ENCODE results near the gene CIZ1.

CIZ1 gene

GRCh38 chr9:128211981-128212281 is 20.6 kb upstream of the CIZ1 start:
- DNase-seq = no peak

- DNase-seq = no peak
Measured at GRCh38 chr9:128211186-128211980, 20.0 kb upstream of the CIZ1 start.

- no peak for DNase-seq
Measured at GRCh38 chr9:128208946-128209669, 17.7 kb upstream of the CIZ1 start.

GRCh38 chr9:128208386-128208785 is 17.0 kb upstream of the CIZ1 start:
- DNase-seq = no peak

- DNase-seq = no peak
Measured at GRCh38 chr9:128206916-128207910, 15.8 kb upstream of the CIZ1 start.

GRCh38 chr9:128206484-128206883 is 15.1 kb upstream of the CIZ1 start:
- no peak for DNase-seq

DNA sequence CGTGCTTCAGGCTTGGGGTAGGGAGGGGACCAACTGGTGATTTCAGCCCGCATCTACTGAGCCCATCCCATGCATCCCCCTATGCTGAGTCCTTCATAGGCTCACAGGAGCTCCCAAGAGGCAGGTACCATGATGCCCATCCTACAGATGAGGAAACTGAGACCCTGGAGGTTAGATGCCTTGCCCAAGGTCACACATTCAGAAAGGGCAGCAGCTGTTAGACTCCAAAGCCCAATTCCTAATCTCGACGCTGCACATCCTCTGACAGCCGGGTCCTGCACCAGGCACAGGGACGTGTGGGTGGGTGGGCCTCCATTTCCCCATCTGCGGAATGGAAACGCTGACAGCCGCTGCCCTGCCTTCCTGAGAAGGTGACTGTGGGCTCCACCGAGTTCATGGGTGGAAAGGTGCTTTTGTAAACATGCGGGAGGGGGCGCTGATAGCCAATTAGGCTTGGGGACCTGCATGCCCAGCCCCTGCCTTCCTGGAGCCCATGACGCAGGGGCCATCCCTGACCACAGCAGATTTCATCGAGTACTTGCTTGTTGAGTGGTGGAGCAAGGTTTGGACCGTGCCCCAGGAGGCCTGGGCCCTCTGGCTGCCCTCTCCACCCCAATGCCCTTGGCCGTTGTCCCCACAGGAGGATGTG is 14.0 kb upstream of the CIZ1 start:
- DNase-seq = no peak

GRCh38 chr9:128204858-128205257 is 13.5 kb upstream of the CIZ1 start:
- no peak for DNase-seq

DNA sequence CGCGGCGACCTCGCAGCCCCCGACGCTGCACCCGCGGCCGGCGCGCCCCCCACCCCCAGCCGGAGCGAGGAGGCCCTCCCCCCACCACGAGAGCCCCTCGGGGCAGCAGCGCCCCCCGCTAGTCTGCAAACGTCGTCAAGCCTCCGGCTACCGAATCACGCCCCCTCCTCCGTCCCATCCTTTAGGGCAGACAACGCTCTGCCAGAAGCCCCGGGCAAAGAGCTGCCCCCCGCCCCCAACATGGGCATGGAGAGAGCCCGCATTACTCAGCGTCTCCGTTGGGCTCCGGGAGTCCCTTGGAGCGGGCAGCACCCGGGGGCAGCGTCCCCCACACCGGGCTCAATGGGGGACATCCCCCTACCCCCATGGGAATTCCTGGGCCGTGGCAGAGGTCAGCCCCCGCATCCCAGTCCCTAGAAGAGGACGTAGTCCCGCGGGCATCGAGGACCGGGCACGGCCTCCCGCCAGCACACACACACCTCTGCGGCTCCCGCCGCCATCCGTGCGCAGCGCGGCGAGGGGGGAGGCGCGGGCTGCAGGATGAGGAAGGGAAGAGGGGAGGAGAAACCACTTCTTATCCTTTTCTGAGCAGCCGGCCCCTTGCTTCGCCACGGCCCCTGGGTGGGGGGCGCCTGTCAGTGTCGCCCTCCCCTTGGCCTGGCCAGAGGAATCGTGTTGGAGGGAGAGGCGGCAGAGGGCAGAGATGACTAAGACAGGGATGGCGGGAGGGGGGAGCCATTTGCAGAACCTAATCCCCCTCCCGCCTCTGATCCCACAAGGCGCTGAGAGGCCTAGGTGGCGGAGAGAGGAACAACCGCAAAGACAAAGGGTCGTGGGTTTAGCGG is 12.6 kb upstream of the CIZ1 start:
- DNase-seq = no peak

- peak; percentile 6 to 23 for DNase-seq
Measured at GRCh38 chr9:128203024-128203706, 11.8 kb upstream of the CIZ1 start, which contains the start of gene DNM1. Gene DNM1, plus strand, starts transcription at chr9:128203379. Its CDS starts 92 bp downstream, at chr9:128203471.

DNA sequence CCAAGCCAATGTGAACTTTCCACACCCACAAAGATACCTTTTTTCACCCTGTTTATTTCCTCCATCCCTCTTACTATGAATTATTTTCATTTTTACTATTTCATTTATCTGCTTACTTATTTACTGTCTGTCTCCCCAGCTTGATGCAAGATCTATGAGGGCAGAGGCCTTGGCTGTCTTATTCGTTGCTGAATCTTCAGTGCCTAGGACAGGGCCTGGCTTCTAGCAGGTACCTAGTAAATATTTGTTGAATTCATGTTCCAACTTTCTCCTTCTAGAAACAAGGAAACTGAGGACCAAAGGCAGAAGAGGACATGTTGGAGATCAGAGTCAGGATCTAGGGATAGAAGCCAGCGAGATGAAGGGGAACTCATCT is 11.3 kb upstream of the CIZ1 start:
- no peak for DNase-seq

- no peak for DNase-seq
Measured at GRCh38 chr9:128201441-128202369, 10.3 kb upstream of the CIZ1 start.

DNA sequence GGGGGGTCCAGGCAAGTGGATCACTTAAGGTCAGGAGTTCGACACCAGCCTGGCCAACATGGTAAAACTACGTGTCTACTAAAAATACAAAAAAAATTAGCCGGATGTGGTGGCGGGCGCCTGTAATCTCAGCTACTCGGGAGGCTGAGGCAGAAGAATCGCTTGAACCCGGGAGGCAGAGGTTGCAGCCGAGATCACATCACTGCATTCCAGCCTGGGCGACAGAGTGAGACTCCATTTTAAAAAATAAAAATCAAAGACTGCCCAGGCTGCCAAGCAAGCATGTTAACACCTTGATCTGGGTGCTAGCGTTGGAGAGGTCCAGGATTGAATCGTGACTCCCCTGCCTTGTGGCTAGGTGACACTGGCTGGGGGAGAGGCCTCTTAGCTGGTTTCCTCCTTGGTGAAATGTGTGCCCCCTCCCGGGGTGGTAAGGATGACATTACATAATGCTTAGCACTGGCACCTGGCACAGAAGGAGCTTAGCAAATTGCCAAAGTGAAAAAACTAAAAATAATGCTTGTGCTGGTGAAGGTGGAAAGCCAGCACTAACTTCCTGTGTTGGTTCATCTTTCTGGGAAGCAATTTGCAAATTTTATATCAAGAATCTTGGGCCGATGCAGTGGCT is 2.2 kb upstream of the CIZ1 start:
- no peak for DNase-seq

- DNase-seq = peak; percentile 34 to 79
Measured at GRCh38 chr9:128192601-128193371, 1.4 kb upstream of the CIZ1 start.

- no peak for DNase-seq
Measured at GRCh38 chr9:128190516-128191405, 611 bp downstream of the CIZ1 start.

DNA sequence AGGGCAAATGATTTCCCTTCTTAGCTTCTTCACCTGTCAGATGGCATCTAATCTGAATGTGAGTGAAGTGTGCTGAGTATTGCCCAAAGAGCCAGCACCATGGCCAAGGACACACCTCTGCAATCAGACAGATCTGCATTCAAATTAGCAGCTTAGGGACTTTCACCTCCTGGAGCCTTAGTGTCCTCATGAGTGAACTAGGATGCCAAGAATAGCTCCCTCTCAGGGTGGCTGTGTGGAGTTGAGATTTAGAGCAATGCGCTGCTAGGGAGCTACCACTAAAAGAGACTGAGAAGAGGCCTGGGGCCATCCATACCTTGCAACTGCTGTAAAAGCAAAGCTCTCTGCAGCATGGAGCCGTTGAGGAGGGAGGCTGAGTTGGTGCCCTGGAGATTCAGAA is 1.4 kb downstream of the CIZ1 start:
- DNase-seq = no peak

- DNase-seq = no peak
Measured at GRCh38 chr9:128188209-128188608, 3.2 kb downstream of the CIZ1 start.

DNA sequence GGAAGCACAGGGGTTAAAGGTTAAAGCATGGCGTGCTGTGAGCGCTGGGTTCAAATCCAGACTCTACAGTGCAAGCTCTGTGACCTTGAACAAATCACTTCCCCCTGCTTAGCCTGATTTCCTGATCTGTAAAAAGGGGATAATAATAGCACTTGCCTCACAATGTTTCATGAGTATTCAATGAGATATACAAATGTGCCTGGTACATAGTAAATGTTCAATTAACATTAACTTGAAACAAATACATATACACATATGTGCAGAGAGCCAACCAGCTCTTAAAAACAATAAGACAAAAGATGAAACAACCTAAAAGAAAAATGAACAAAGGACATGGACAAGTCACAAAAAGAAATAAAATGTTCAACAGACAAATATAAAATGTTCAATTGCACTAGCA is 4.0 kb downstream of the CIZ1 start:
- no peak for DNase-seq
